HAP-1 (cell line): ENCODE measurements around the gene CCL8.
"Not testable (repeated sequence)": the region's sequence is repeated elsewhere in the genome, so short reads cannot be mapped to it uniquely, and the experiment has no call there.

ENCODE experiments used
- DNase-seq, 2 experiments: peaks; one replicate each; pipeline ENCODE4 v3.0.0-alpha.2; 2016 to 2020; ENCODE audit warnings: low spot score in 2 of 2
- H3K27me3 ChIP-seq: fragments of 250-450 bp; sonication (Bioruptor Pico); 2 replicates; pipeline ENCODE4 v1.5.1; 2020; ENCODE audit warnings: low read depth, mild to moderate bottlenecking, moderate library complexity
- H3K36me3 ChIP-seq: fragments of 250-450 bp; sonication (Bioruptor Pico); replicated peaks from 2 replicates; pipeline ENCODE4 v1.5.1; 2020; ENCODE audit warnings: mild to moderate bottlenecking
- H3K4me1 ChIP-seq: fragments of 250-450 bp; sonication (Bioruptor Pico); 2 replicates; pipeline ENCODE4 v1.5.1; 2020; ENCODE audit warnings: mild to moderate bottlenecking
- H3K4me3 ChIP-seq: fragments of 250-450 bp; sonication (Bioruptor Pico); 2 replicates; pipeline ENCODE4 v1.5.1; 2020; ENCODE audit warnings: mild to moderate bottlenecking, moderate library complexity
- H3K9me3 ChIP-seq: fragments of 250-450 bp; sonication (Bioruptor Pico); 2 replicates; pipeline ENCODE4 v1.5.1; 2020; ENCODE audit warnings: mild to moderate bottlenecking, moderate library complexity
- in situ Hi-C: fragments of 300-500 bp; cut with MboI; formaldehyde crosslinking; loops from 3 replicates; pipeline ENCODE4 v1.14.3; 2020; ENCODE audit warnings: low sequenced_read_pairs, inconsistent platforms, mixed read lengths

Gene CCL8

GRCh38 chr17:34302636-34303035 is 16.6 kb upstream of the CCL8 start:
- no peaks in the 10 kb centered on the region; the same call in 1 of the 2 replicates for H3K27me3 ChIP-seq
- H3K9me3 ChIP-seq = no peaks in the 10 kb centered on the region
- no peaks in the 10 kb centered on the region for H3K36me3 ChIP-seq
- DNase-seq = no peak
- no peak overlapping the region for H3K4me3 ChIP-seq
- in situ Hi-C loops = no loop called here
- no peaks in the 10 kb centered on the region for H3K4me1 ChIP-seq

GRCh38 chr17:34303606-34304005 is 15.6 kb upstream of the CCL8 start:
- no peaks in the 10 kb centered on the region for H3K9me3 ChIP-seq
- H3K4me1 ChIP-seq = no peaks in the 10 kb centered on the region
- H3K36me3 ChIP-seq = no peaks in the 10 kb centered on the region
- H3K4me3 ChIP-seq = no peak overlapping the region
- in situ Hi-C loops = no loop called here
- no peak for DNase-seq
- no peaks in the 10 kb centered on the region; the same call in 1 of the 2 replicates for H3K27me3 ChIP-seq

- no peak overlapping the region for H3K4me3 ChIP-seq
- no peaks in the 10 kb centered on the region for H3K4me1 ChIP-seq
- H3K36me3 ChIP-seq = no peaks in the 10 kb centered on the region
- H3K27me3 ChIP-seq = no peaks in the 10 kb centered on the region; the same call in 1 of the 2 replicates
- in situ Hi-C loops = no loop called here
- H3K9me3 ChIP-seq = no peaks in the 10 kb centered on the region
- DNase-seq = no peak
Measured at GRCh38 chr17:34305061-34305460, 14.2 kb upstream of the CCL8 start.

- in situ Hi-C loops = no loop called here
- H3K36me3 ChIP-seq = no peaks in the 10 kb centered on the region
- no peaks in the 10 kb centered on the region; the same call in 1 of the 2 replicates for H3K27me3 ChIP-seq
- no peaks in the 10 kb centered on the region for H3K4me1 ChIP-seq
- DNase-seq = no peak
- no peaks in the 10 kb centered on the region for H3K9me3 ChIP-seq
- H3K4me3 ChIP-seq = no peak overlapping the region
Measured at GRCh38 chr17:34305606-34306005, 13.6 kb upstream of the CCL8 start.

- peak; percentile 3 to 48 for DNase-seq
- no peaks in the 10 kb centered on the region for H3K27me3 ChIP-seq
- no peak overlapping the region for H3K4me3 ChIP-seq
- in situ Hi-C loops = no loop called here
- no peaks in the 10 kb centered on the region for H3K4me1 ChIP-seq
- H3K9me3 ChIP-seq = no peaks in the 10 kb centered on the region
- no peaks in the 10 kb centered on the region for H3K36me3 ChIP-seq
Measured at GRCh38 chr17:34306466-34306865, 12.8 kb upstream of the CCL8 start.

- no peaks in the 10 kb centered on the region for H3K4me1 ChIP-seq
- no peaks in the 10 kb centered on the region for H3K9me3 ChIP-seq
- no peaks in the 10 kb centered on the region for H3K36me3 ChIP-seq
- H3K27me3 ChIP-seq = no peaks in the 10 kb centered on the region
- DNase-seq = no peak
- in situ Hi-C loops = no loop called here
- H3K4me3 ChIP-seq = no peak overlapping the region
Measured at GRCh38 chr17:34307110-34307509, 12.1 kb upstream of the CCL8 start.

GRCh38 chr17:34308371-34308770 is 10.9 kb upstream of the CCL8 start:
- Histone ChIP-seq H3K9me3 (no peaks in the 10 kb centered on the region), H3K36me3 (no peaks in the 10 kb centered on the region), H3K4me1 (no peaks in the 10 kb centered on the region), H3K4me3 (no peak overlapping the region), H3K27me3 (no peaks in the 10 kb centered on the region)
- DNase-seq = no peak
- in situ Hi-C loops = no loop called here

GRCh38 chr17:34311291-34311690 is 7.9 kb upstream of the CCL8 start:
- DNase-seq = no peak
- Histone ChIP-seq H3K4me3 (no peak overlapping the region), H3K27me3 (0 out of 2 replicates have a peak, but pooled peaks cover 8% of the 10 kb centered on the region), H3K4me1 (no peaks in the 10 kb centered on the region), H3K36me3 (no peaks in the 10 kb centered on the region), H3K9me3 (no peaks in the 10 kb centered on the region)
- in situ Hi-C loops = no loop called here

- in situ Hi-C loops = no loop called here
- DNase-seq = no peak
- Histone ChIP-seq H3K36me3 (no peaks in the 10 kb centered on the region), H3K27me3 (0 out of 2 replicates have a peak, but pooled peaks cover 8% of the 10 kb centered on the region), H3K4me3 (no peak overlapping the region), H3K9me3 (no peaks in the 10 kb centered on the region), H3K4me1 (no peaks in the 10 kb centered on the region)
Measured at GRCh38 chr17:34312080-34312479, 7.2 kb upstream of the CCL8 start.

- Histone ChIP-seq H3K4me3 (no peak overlapping the region), H3K4me1 (no peaks in the 10 kb centered on the region), H3K36me3 (no peaks in the 10 kb centered on the region), H3K27me3 (0 out of 2 replicates have a peak, but pooled peaks cover 8% of the 10 kb centered on the region), H3K9me3 (no peaks in the 10 kb centered on the region)
- no peak for DNase-seq
- in situ Hi-C loops = no loop called here
Measured at GRCh38 chr17:34313164-34313563, 6.1 kb upstream of the CCL8 start.

- in situ Hi-C loops = no loop called here
- Histone ChIP-seq H3K4me1 (no peaks in the 10 kb centered on the region), H3K27me3 (0 out of 2 replicates have a peak, but pooled peaks cover 8% of the 10 kb centered on the region), H3K36me3 (no peaks in the 10 kb centered on the region), H3K4me3 (no peak overlapping the region), H3K9me3 (no peaks in the 10 kb centered on the region)
- no peak for DNase-seq
Measured at GRCh38 chr17:34314279-34314678, 5.0 kb upstream of the CCL8 start.

- Histone ChIP-seq H3K27me3 (0 out of 2 replicates have a peak, but pooled peaks cover 8% of the 10 kb centered on the region), H3K4me3 (no peak overlapping the region), H3K36me3 (no peaks in the 10 kb centered on the region), H3K9me3 (no peaks in the 10 kb centered on the region), H3K4me1 (no peaks in the 10 kb centered on the region)
- DNase-seq = peak in 1 of 2 experiments; percentile 55
- in situ Hi-C loops = no loop called here
Measured at GRCh38 chr17:34318474-34318873, 761 bp upstream of the CCL8 start.

- Histone ChIP-seq H3K9me3 (no peaks in the 10 kb centered on the region), H3K27me3 (no peaks in the 10 kb centered on the region), H3K4me1 (no peaks in the 10 kb centered on the region), H3K4me3 (no peak overlapping the region), H3K36me3 (no peaks in the 10 kb centered on the region)
- in situ Hi-C loops = no loop called here
- DNase-seq = no peak
Measured at GRCh38 chr17:34321964-34322363, 2.7 kb downstream of the CCL8 start.

GRCh38 chr17:34327580-34327979 is 8.3 kb downstream of the CCL8 start:
- in situ Hi-C loops, H3K27me3 ChIP-seq, H3K4me1 ChIP-seq, H3K4me3 ChIP-seq, DNase-seq, H3K9me3 ChIP-seq, H3K36me3 ChIP-seq: not testable (repeated sequence)

GRCh38 chr17:34337701-34338100 is 18.5 kb downstream of the CCL8 start:
- no peaks in the 10 kb centered on the region for H3K36me3 ChIP-seq
- no peak overlapping the region for H3K4me3 ChIP-seq
- no peaks in the 10 kb centered on the region for H3K27me3 ChIP-seq
- in situ Hi-C loops = no loop called here
- H3K4me1 ChIP-seq = no peaks in the 10 kb centered on the region
- H3K9me3 ChIP-seq = no peaks in the 10 kb centered on the region
- DNase-seq = no peak
